Bronchial smooth muscle cell (primary cell): ENCODE results near the gene PLEKHM1. TPM values are rescaled to one million over a fixed set of nuclear protein-coding genes. Genes with fewer than 3 reads are reported as not detected.

Experiments used
- total RNA-seq: library from RNA; depleted of rRNA; stranded (reverse); fragments of >200 nt; gene quantifications from 2 replicates; pipeline ENCODE4 v1.2.1, GENCODE V29; 2014

PLEKHM1 gene
- 14.2 and 25.4 TPM in 2 replicates for total RNA-seq

GRCh38 chr17:45490615-45491433 is at the start of gene PLEKHM1:
Gene PLEKHM1 (minus strand): TSS chr17:45490721. CDS start chr17:45482484, 8,237 bp downstream.

GRCh38 chr17:45432405-45433158 is 57.9 kb downstream of the PLEKHM1 start, which contains the start of gene ARHGAP27:
Gene ARHGAP27 (minus strand): TSS chr17:45432870. CDS start chr17:45430279, 2,591 bp downstream.

Other genes with a start within 250 kb of the PLEKHM1 start
- gene SPATA32, start 228.6 kb downstream of the PLEKHM1 start, total RNA-seq: not detected in 2 replicates
- 4.1 and 4.6 TPM in 2 replicates for gene MAP3K14, start 173.7 kb downstream of the PLEKHM1 start, total RNA-seq
- gene ARHGAP27, start 57.9 kb downstream of the PLEKHM1 start, total RNA-seq: 2.2 and 3.8 TPM in 2 replicates